ENCODE data around the gene C4orf46.

DNA sequence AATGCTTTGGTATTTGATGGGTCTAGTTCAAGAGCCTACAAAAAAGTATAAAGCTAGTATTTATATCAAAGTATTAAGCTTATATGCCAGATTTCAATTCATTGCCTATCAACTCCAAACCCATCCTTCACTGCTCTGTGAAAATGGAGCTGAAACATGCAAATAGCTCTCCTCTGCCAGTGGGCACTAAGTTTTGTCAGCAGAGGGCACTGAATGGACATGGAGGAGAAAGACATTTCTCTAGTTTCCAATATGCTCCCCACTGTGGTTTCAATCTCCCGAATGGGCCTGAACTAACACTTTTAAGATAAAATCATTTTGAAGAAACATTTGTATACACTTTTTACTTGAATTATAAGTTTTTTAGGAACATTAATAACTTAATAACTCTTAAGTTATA is 39.1 kb upstream of the C4orf46 start:
- TF ChIP-seq, protein P1, sequence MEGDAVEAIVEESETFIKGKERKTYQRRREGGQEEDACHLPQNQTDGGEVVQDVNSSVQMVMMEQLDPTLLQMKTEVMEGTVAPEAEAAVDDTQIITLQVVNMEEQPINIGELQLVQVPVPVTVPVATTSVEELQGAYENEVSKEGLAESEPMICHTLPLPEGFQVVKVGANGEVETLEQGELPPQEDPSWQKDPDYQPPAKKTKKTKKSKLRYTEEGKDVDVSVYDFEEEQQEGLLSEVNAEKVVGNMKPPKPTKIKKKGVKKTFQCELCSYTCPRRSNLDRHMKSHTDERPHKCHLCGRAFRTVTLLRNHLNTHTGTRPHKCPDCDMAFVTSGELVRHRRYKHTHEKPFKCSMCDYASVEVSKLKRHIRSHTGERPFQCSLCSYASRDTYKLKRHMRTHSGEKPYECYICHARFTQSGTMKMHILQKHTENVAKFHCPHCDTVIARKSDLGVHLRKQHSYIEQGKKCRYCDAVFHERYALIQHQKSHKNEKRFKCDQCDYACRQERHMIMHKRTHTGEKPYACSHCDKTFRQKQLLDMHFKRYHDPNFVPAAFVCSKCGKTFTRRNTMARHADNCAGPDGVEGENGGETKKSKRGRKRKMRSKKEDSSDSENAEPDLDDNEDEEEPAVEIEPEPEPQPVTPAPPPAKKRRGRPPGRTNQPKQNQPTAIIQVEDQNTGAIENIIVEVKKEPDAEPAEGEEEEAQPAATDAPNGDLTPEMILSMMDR (IDR thresholded peaks at IDR 0.05) = no peak
- TF ChIP-seq POLR2A (IDR thresholded peaks at IDR 0.05) = no peak
